Suppressor macrophage treated with lipopolysaccharide for 1 hour (primary cell): Measurements from ENCODE around the gene RRP9.
A peak's percentile ranks its signal among the peaks of the same experiment; 100 is the strongest.
"Not testable (repeated sequence)": the region's sequence is repeated elsewhere in the genome, so short reads cannot be mapped to it uniquely, and the experiment has no call there.

Source experiments
- DNase-seq, 3 donors: peaks; one replicate each; pipeline ENCODE4 v3.0.0-alpha.2; 2020 to 2022

The RRP9 gene

GRCh38 chr3:51937611-51938450, 3.9 kb downstream of the RRP9 start:
- DNase-seq = no peak

GRCh38 chr3:51937014-51937413, 4.7 kb downstream of the RRP9 start:
- DNase-seq = no peak

GRCh38 chr3:51935886-51936755, 5.6 kb downstream of the RRP9 start:
- DNase-seq = no peak

- DNase-seq = no peak
These were observed 6.5 kb downstream of the RRP9 start for GRCh38 chr3:51934991-51935885.

GRCh38 chr3:51934139-51934850, 7.4 kb downstream of the RRP9 start:
- DNase-seq = no peak

GRCh38 chr3:51933471-51934138, 8.1 kb downstream of the RRP9 start:
- DNase-seq = no peak

- DNase-seq = no peak
These were observed 9.0 kb downstream of the RRP9 start for GRCh38 chr3:51932471-51933370.

- DNase-seq = no peak
These were observed 9.9 kb downstream of the RRP9 start for GRCh38 chr3:51931756-51932155.

- DNase-seq = no peak
These were observed 11.3 kb downstream of the RRP9 start for GRCh38 chr3:51930439-51930838.

GRCh38 chr3:51929420-51930003, 12.2 kb downstream of the RRP9 start:
- DNase-seq = peak in 2 of 3 donors; percentile 48 to 62

- DNase-seq = not testable (repeated sequence)
These were observed 12.7 kb downstream of the RRP9 start for GRCh38 chr3:51928981-51929380.

GRCh38 chr3:51928438-51928837, 13.3 kb downstream of the RRP9 start:
- DNase-seq = no peak

GRCh38 chr3:51927061-51927977, 14.4 kb downstream of the RRP9 start:
- no peak for DNase-seq

GRCh38 chr3:51921081-51921578, 20.6 kb downstream of the RRP9 start:
- no peak for DNase-seq

GRCh38 chr3:51916418-51916817, 25.3 kb downstream of the RRP9 start:
- DNase-seq = no peak

GRCh38 chr3:51908026-51908425, 33.7 kb downstream of the RRP9 start:
- DNase-seq = no peak

- no peak for DNase-seq
These were observed 37.5 kb downstream of the RRP9 start for GRCh38 chr3:51904034-51904823.

- DNase-seq = not testable (repeated sequence)
These were observed 39.3 kb downstream of the RRP9 start for GRCh38 chr3:51902361-51902760.
